WERI-Rb-1 (cell line): ENCODE measurements around the gene PNO1.

ENCODE experiments used
- DNase-seq: peaks from one replicate; pipeline ENCODE4 v3.0.0-alpha.2; 2020
- H3K27ac ChIP-seq: fragments of 250-450 bp; sonication (Bioruptor Pico); 2 replicates; pipeline ENCODE4 v1.5.1; 2020; ENCODE audit warnings: mild to moderate bottlenecking, moderate library complexity
- H3K27me3 ChIP-seq: fragments of 250-450 bp; sonication (Bioruptor Pico); 2 replicates; pipeline ENCODE4 v1.5.1; 2021; ENCODE audit warnings: mild to moderate bottlenecking, low read depth, moderate library complexity; ENCODE audit not compliant: insufficient read depth, severe bottlenecking
- H3K36me3 ChIP-seq: fragments of 250-450 bp; sonication (Bioruptor Pico); 2 replicates; pipeline ENCODE4 v1.5.1; 2020; ENCODE audit warnings: mild to moderate bottlenecking, moderate library complexity
- H3K4me3 ChIP-seq: 2 replicates; pipeline ENCODE4 v1.5.1; 2011; ENCODE audit warnings: low read depth, mild to moderate bottlenecking, control low read depth, low read length
- H3K9me3 ChIP-seq: fragments of 250-450 bp; sonication (Bioruptor Pico); 2 replicates; pipeline ENCODE4 v1.5.1; 2021; ENCODE audit warnings: mild to moderate bottlenecking, moderate library complexity; ENCODE audit not compliant: severe bottlenecking
- CTCF ChIP-seq: IDR thresholded peaks from 2 replicates; pipeline ENCODE4 v1.5.1; 2011; ENCODE audit warnings: low read depth, mild to moderate bottlenecking, control low read depth, inconsistent platforms, low read length

The PNO1 gene

DNA sequence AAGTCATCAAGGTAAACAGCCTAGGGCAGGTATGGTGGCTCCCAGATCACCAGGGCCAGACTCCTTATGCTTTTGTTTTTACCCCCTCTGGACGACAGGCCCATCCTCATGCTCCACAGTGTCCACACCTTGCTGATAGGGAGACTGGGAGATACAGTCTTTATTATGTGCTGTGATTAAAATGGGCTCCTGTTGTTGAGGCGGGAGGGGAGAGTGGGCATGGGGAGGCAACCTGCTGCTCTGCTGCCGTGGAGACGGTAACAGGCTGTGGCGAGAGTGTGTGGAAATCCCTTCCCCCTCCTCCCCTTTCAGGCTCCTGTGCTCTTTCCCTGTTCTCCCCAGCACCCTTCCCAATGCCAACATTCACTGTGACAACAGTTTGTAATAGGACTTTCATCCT, 38.2 kb upstream of the PNO1 start:
- H3K27me3 ChIP-seq = no peaks in the 10 kb centered on the region
- H3K9me3 ChIP-seq = no peaks in the 10 kb centered on the region
- no peak for TF ChIP-seq CTCF
- no peak for DNase-seq
- no peak overlapping the region for H3K4me3 ChIP-seq
- no peaks in the 10 kb centered on the region for H3K36me3 ChIP-seq
- H3K27ac ChIP-seq = no peak overlapping the region

- Histone ChIP-seq H3K27me3 (no peaks in the 10 kb centered on the region), H3K36me3 (no peaks in the 10 kb centered on the region), H3K9me3 (no peaks in the 10 kb centered on the region), H3K27ac (no peak overlapping the region), H3K4me3 (no peak overlapping the region)
- DNase-seq = peak; percentile 94
- peak; percentile 93 for TF ChIP-seq CTCF
Observed at GRCh38 chr2:68121873-68122679, 35.6 kb upstream of the PNO1 start.

- H3K36me3 ChIP-seq = no peaks in the 10 kb centered on the region
- no peak overlapping the region for H3K27ac ChIP-seq
- no peaks in the 10 kb centered on the region for H3K27me3 ChIP-seq
- no peak for DNase-seq
- no peak overlapping the region for H3K4me3 ChIP-seq
- H3K9me3 ChIP-seq = no peaks in the 10 kb centered on the region
- no peak for TF ChIP-seq CTCF
Observed at GRCh38 chr2:68122680-68122964, 35.1 kb upstream of the PNO1 start.

- no peak for DNase-seq
Observed at GRCh38 chr2:68124321-68124720, 33.4 kb upstream of the PNO1 start.

GRCh38 chr2:68125821-68126220, 31.9 kb upstream of the PNO1 start:
- Histone ChIP-seq H3K9me3 (no peaks in the 10 kb centered on the region), H3K36me3 (0 out of 2 replicates have a peak, but pooled peaks cover 5% of the 10 kb centered on the region), H3K4me3 (no peak overlapping the region), H3K27me3 (no peaks in the 10 kb centered on the region), H3K27ac (no peak overlapping the region)
- TF ChIP-seq CTCF = no peak
- DNase-seq = no peak

More at GRCh38 chr2:68124321-68124720, 33.4 kb upstream of the PNO1 start:
- H3K9me3 ChIP-seq = no peaks in the 10 kb centered on the region
- no peak for TF ChIP-seq CTCF
- H3K27ac ChIP-seq = no peak overlapping the region
- no peaks in the 10 kb centered on the region for H3K27me3 ChIP-seq
- H3K36me3 ChIP-seq = no peaks in the 10 kb centered on the region
- no peak overlapping the region for H3K4me3 ChIP-seq

GRCh38 chr2:68126561-68126960, 31.1 kb upstream of the PNO1 start:
- Histone ChIP-seq H3K27me3 (no peaks in the 10 kb centered on the region), H3K9me3 (no peaks in the 10 kb centered on the region)
- DNase-seq = no peak

More at GRCh38 chr2:68126561-68126960, 31.1 kb upstream of the PNO1 start:
- Histone ChIP-seq H3K27ac (no peak overlapping the region), H3K4me3 (no peak overlapping the region), H3K36me3 (peaks cover 7% of the 10 kb centered on the region; the same call in 1 of the 2 replicates)
- no peak for TF ChIP-seq CTCF
